Effector CD8-positive, alpha-beta T cell (primary cell): Measurements from ENCODE around the gene GABRG3.

Experiments used
- DNase-seq: peaks from one replicate; lab custom pipeline; 2025; lab: John Stamatoyannopoulos, UW

Gene GABRG3

GRCh38 chr15:27466758-27467157 lies 495.8 kb downstream of the GABRG3 start:
- no peak for DNase-seq

GRCh38 chr15:27468151-27468591 lies 497.2 kb downstream of the GABRG3 start:
- no peak for DNase-seq

GRCh38 chr15:27473845-27474244 lies 502.9 kb downstream of the GABRG3 start:
- no peak for DNase-seq

- DNase-seq: no peak
These were observed 504.4 kb downstream of the GABRG3 start for GRCh38 chr15:27475395-27475794.

- no peak for DNase-seq
These were observed 508.5 kb downstream of the GABRG3 start for GRCh38 chr15:27479296-27480140.

- no peak for DNase-seq
These were observed 509.2 kb downstream of the GABRG3 start for GRCh38 chr15:27480141-27480530.

GRCh38 chr15:27480642-27481041 lies 509.7 kb downstream of the GABRG3 start:
- DNase-seq: no peak

- DNase-seq: no peak
These were observed 510.8 kb downstream of the GABRG3 start for GRCh38 chr15:27481768-27482167.

- DNase-seq: no peak
These were observed 511.3 kb downstream of the GABRG3 start for GRCh38 chr15:27482287-27482686.

- DNase-seq: no peak
These were observed 512.1 kb downstream of the GABRG3 start for GRCh38 chr15:27483124-27483523.

- DNase-seq: no peak
These were observed 514.3 kb downstream of the GABRG3 start for GRCh38 chr15:27485265-27485664.

- DNase-seq: no peak
These were observed 515.1 kb downstream of the GABRG3 start for GRCh38 chr15:27486051-27486450.

- no peak for DNase-seq
These were observed 516.0 kb downstream of the GABRG3 start for GRCh38 chr15:27486683-27487647.

- DNase-seq: no peak
These were observed 516.9 kb downstream of the GABRG3 start for GRCh38 chr15:27487846-27488245.

- no peak for DNase-seq
These were observed 520.0 kb downstream of the GABRG3 start for GRCh38 chr15:27490867-27491595.

GRCh38 chr15:27491666-27492621 lies 521.0 kb downstream of the GABRG3 start:
- DNase-seq: no peak

GRCh38 chr15:27495963-27496459 lies 525.0 kb downstream of the GABRG3 start:
- DNase-seq: no peak

- no peak for DNase-seq
These were observed 527.7 kb downstream of the GABRG3 start for GRCh38 chr15:27498700-27499099.

GRCh38 chr15:27499191-27499590 lies 528.2 kb downstream of the GABRG3 start:
- DNase-seq: no peak

GRCh38 chr15:27499719-27500118 lies 528.7 kb downstream of the GABRG3 start:
- no peak for DNase-seq

GRCh38 chr15:27500206-27500605 lies 529.2 kb downstream of the GABRG3 start:
- DNase-seq: no peak
